MCF 10A (cell line): ENCODE data around the gene SPIRE1. TPM values are rescaled to one million over a fixed set of nuclear protein-coding genes. Genes with fewer than 3 reads are reported as not detected.

ENCODE experiments used
- BruUV-seq: library from RNA; stranded (reverse); fragments of 400-500 nt; replicated peaks from 2 replicates; lab custom pipeline; 2021; lab: Mats Ljungman, UMichigan
- CTCF ChIA-PET: fragments of 300-600 bp; sonication (Branson Sonifier 250); formaldehyde crosslinking; extraction: SDS; loops from one replicate; lab custom pipeline; 2021; ENCODE audit warnings: antibody characterized with exemption, inconsistent platforms; lab: Yijun Ruan, JAX
- POLR2A ChIA-PET: fragments of 300-600, 350-650 bp; sonication (Branson Sonifier 250); formaldehyde crosslinking; extraction: SDS; loops from one replicate; lab custom pipeline; 2020; ENCODE audit warnings: antibody characterized with exemption, inconsistent platforms; lab: Yijun Ruan, JAX
- DNase-seq: peaks from one replicate; pipeline ENCODE4 v3.0.0-alpha.2; 2018; ENCODE audit not compliant: unreplicated experiment
- H3K27ac Mint-ChIP-seq: one replicate; pipeline ENCODE4 v1.8.0; 2022; ENCODE audit warnings: mild to moderate bottlenecking, low read depth, mixed read lengths; ENCODE audit not compliant: unreplicated experiment
- H3K27me3 Mint-ChIP-seq: one replicate; pipeline ENCODE4 v1.8.0; 2022; ENCODE audit warnings: mixed read lengths; ENCODE audit not compliant: insufficient read depth, unreplicated experiment
- H3K36me3 Mint-ChIP-seq: one replicate; pipeline ENCODE4 v1.8.0; 2022; ENCODE audit warnings: mild to moderate bottlenecking, moderate library complexity, mixed read lengths; ENCODE audit not compliant: insufficient read depth, unreplicated experiment
- H3K4me1 Mint-ChIP-seq: one replicate; pipeline ENCODE4 v1.8.0; 2022; ENCODE audit warnings: mixed read lengths; ENCODE audit not compliant: insufficient read depth, unreplicated experiment
- H3K4me3 Mint-ChIP-seq: one replicate; pipeline ENCODE4 v1.8.0; 2022; ENCODE audit warnings: mild to moderate bottlenecking, moderate library complexity, mixed read lengths; ENCODE audit not compliant: unreplicated experiment
- H3K9me3 Mint-ChIP-seq: one replicate; pipeline ENCODE4 v1.8.0; 2022; ENCODE audit warnings: mixed read lengths; ENCODE audit not compliant: unreplicated experiment
- CTCF ChIP-seq: fragments of 200-600 bp; IDR thresholded peaks from one replicate; pipeline ENCODE4 v1.8.0; 2022; ENCODE audit warnings: antibody characterized with exemption, mild to moderate bottlenecking; ENCODE audit not compliant: unreplicated experiment
- intact Hi-C: fragments of 100-400 bp; cut with micrococcal nuclease; formaldehyde crosslinking; loops from 2 replicates; pipeline ENCODE4 v1.14.1; 2022
- total RNA-seq: library from RNA; stranded (reverse); gene quantifications from 2 replicates; pipeline ENCODE4 v1.2.3, GENCODE V29; 2022

SPIRE1 gene
- total RNA-seq, 1 experiment from 2014 or later = 78.2 TPM

GRCh38 chr18:12638644-12639124, 19.2 kb downstream of the SPIRE1 start:
- H3K27me3 Mint-ChIP-seq = no peaks in the 10 kb centered on the region
- peaks cover 14% of the 10 kb centered on the region for H3K36me3 Mint-ChIP-seq
- peaks cover 39% of the 10 kb centered on the region for H3K4me1 Mint-ChIP-seq
- BruUV-seq = no TSS peak
- H3K9me3 Mint-ChIP-seq = no peaks in the 10 kb centered on the region
- H3K4me3 Mint-ChIP-seq = no peak overlapping the region
- intact Hi-C loops = no loop called here
- ChIA-PET CTCF (no interaction called here), POLR2A (interaction anchor here (0.6 to 2.5 kb wide), 6 partner anchors 9 to 317 kb away, joined by 3 to 15 read pairs (median 6); no protein-coding TSS in a partner anchor)
- peak overlapping the region; percentile 77 for H3K27ac Mint-ChIP-seq
- TF ChIP-seq CTCF = no peak
- no peak for DNase-seq

- intact Hi-C loops = no loop called here
- TF ChIP-seq CTCF = no peak
- H3K9me3 Mint-ChIP-seq = no peaks in the 10 kb centered on the region
- peak overlapping the region; percentile 77 for H3K27ac Mint-ChIP-seq
- DNase-seq = peak; percentile 67
- BruUV-seq = no TSS peak
- H3K4me3 Mint-ChIP-seq = no peak overlapping the region
- H3K27me3 Mint-ChIP-seq = no peaks in the 10 kb centered on the region
- peaks cover 14% of the 10 kb centered on the region for H3K36me3 Mint-ChIP-seq
- peaks cover 33% of the 10 kb centered on the region for H3K4me1 Mint-ChIP-seq
- ChIA-PET POLR2A (interaction anchor here (1.0 to 2.5 kb wide), 6 partner anchors 9 to 85 kb away, joined by 4 to 15 read pairs (median 6); no protein-coding TSS in a partner anchor), CTCF (interaction anchor here (0.6 to 1.0 kb wide), 3 partner anchors 18 to 153 kb away, joined by 3 to 4 read pairs (median 3); no protein-coding TSS in a partner anchor)
Measured at GRCh38 chr18:12637901-12638643, 19.8 kb downstream of the SPIRE1 start.

GRCh38 chr18:12637393-12637792, 20.5 kb downstream of the SPIRE1 start:
- Mint-ChIP-seq H3K4me3 (no peak overlapping the region), H3K9me3 (no peaks in the 10 kb centered on the region), H3K36me3 (peaks cover 14% of the 10 kb centered on the region), H3K4me1 (peaks cover 30% of the 10 kb centered on the region), H3K27me3 (no peaks in the 10 kb centered on the region), H3K27ac (peak overlapping the region; percentile 77)
- intact Hi-C loops = no loop called here
- BruUV-seq = no TSS peak
- CTCF ChIA-PET = interaction anchor here (0.6 to 1.0 kb wide), 2 partner anchors 17 to 153 kb away, joined by 3 to 4 read pairs; no protein-coding TSS in a partner anchor
- TF ChIP-seq CTCF = no peak
- peak; percentile 69 for DNase-seq
- POLR2A ChIA-PET = interaction anchor here (1.0 to 2.5 kb wide), 7 partner anchors 8 to 85 kb away, joined by 3 to 15 read pairs (median 6); no protein-coding TSS in a partner anchor

DNA sequence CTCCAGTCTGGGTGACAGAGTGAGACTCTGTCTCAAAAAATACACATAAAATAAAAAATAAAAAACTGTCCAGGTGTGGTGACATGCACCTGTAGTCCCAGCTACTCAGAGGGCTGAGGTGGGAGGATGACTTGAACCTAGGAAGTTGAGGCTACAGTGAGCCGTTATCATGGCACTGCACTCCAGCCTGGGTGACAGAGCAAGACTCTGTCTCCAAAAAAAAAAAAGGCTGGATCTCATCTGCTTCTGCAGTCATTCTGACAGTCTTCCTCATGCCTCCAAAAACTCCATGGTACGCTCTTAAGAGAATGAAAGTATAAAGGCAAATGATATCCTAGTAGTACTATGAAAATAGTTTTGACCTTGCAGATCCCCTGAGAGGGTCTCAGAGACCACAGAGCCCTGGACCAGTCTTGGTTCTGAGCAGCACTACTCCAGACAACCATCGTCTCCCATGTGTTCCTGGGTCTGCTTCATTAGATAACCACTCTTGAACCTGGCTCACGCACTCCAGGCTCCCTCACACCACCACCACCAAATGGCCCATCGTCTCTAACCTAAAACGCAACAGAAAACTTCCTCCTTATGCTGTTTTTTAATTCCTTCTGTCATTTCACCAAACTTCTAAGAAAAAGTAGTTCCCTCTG, 26.0 kb downstream of the SPIRE1 start:
- ChIA-PET POLR2A (interaction anchor here (1.1 to 4.4 kb wide), 3 partner anchors 8 to 24 kb away, joined by 6 to 44 read pairs (median 7); no protein-coding TSS in a partner anchor), CTCF (interaction anchor here (0.6 kb wide), 1 partner anchor 364 kb away, joined by 3 read pairs; no protein-coding TSS in a partner anchor)
- no peak for DNase-seq
- BruUV-seq = no TSS peak
- TF ChIP-seq CTCF = no peak
- no peaks in the 10 kb centered on the region for H3K9me3 Mint-ChIP-seq
- no peak overlapping the region for H3K4me3 Mint-ChIP-seq
- H3K4me1 Mint-ChIP-seq = peaks cover 24% of the 10 kb centered on the region
- H3K27ac Mint-ChIP-seq = no peak overlapping the region
- peaks cover 13% of the 10 kb centered on the region for H3K36me3 Mint-ChIP-seq
- no peaks in the 10 kb centered on the region for H3K27me3 Mint-ChIP-seq
- intact Hi-C loops = no loop called here
